Loucy (cell line): Measurements from ENCODE around the gene CMTM7.
A peak's percentile ranks its signal among the peaks of the same experiment; 100 is the strongest.

Experiments
- EZH2phosphoT487 ChIP-seq: fragments of 200-600 bp; IDR thresholded peaks from 2 replicates; pipeline ENCODE4 v1.6.1; 2018; ENCODE audit warnings: antibody characterized with exemption, mild to moderate bottlenecking, moderate library complexity, borderline replicate concordance
- TF ChIP-seq, protein P1 (sequence below): fragments of 200-600 bp; sonication (generic); conservative IDR thresholded peaks from 2 replicates; pipeline ENCODE4 v1.5.1; 2014; ENCODE audit warnings: mild to moderate bottlenecking, antibody characterized with exemption, low read length

DNA sequence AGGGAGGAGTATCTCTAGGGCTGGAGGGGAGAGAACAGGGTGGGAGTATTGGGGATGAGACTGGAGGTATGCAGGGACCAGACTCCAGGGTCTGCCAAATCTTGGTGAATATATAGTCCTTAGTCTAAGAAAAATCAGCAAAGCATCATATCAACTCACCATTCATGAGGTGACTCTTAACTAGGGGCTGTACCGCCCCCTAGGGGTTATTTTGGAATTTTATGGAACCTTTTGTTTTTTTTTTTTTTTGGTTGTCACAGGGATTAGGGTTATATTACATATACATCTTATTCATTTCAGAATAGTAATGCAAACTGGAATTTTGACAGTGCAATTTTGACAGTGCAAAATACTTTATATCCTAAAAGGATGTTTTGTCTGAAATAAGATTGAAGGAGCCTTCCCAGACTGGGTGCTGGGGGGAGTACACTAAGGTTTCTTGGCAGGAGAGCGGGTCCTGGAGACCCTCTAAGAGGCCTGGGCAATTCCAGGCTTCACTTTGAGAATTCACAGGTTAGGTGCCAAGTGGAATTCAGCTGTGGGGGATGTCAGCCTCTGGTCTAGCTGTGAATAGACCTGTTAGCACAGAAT is 7.5 kb downstream of the CMTM7 start:
- TF ChIP-seq, protein P1, sequence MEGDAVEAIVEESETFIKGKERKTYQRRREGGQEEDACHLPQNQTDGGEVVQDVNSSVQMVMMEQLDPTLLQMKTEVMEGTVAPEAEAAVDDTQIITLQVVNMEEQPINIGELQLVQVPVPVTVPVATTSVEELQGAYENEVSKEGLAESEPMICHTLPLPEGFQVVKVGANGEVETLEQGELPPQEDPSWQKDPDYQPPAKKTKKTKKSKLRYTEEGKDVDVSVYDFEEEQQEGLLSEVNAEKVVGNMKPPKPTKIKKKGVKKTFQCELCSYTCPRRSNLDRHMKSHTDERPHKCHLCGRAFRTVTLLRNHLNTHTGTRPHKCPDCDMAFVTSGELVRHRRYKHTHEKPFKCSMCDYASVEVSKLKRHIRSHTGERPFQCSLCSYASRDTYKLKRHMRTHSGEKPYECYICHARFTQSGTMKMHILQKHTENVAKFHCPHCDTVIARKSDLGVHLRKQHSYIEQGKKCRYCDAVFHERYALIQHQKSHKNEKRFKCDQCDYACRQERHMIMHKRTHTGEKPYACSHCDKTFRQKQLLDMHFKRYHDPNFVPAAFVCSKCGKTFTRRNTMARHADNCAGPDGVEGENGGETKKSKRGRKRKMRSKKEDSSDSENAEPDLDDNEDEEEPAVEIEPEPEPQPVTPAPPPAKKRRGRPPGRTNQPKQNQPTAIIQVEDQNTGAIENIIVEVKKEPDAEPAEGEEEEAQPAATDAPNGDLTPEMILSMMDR, result peak; percentile 84
- no peak for TF ChIP-seq EZH2phosphoT487
